Muscle of back (tissue), 11 donors: Measurements from ENCODE around the gene MFSD6. TPM values are rescaled to one million over a fixed set of nuclear protein-coding genes. Genes with fewer than 3 reads are reported as not detected.

Experiments used
- DNase-seq, 3 donors: peaks; one replicate each; pipeline versions ENCODE4 v3.0.0 to v3.0.0-alpha.2; 2013
- polyA plus RNA-seq, 10 donors: library from polyadenylated mRNA; unstranded; fragments of 120-200 nt; gene quantifications; one replicate each; pipeline ENCODE4 v1.2.1, GENCODE V29; 2013; ENCODE audit not compliant: insufficient read length in 10 of 10

Gene MFSD6
- polyA plus RNA-seq, 10 donors: 7.6 to 13.6 (median 10.3) TPM

GRCh38 chr2:190529486-190530247, 121.5 kb downstream of the MFSD6 start:
- DNase-seq: no peak

GRCh38 chr2:190530248-190530900, 122.2 kb downstream of the MFSD6 start:
- peak in 2 of 3 donors; percentile 30 to 55 for DNase-seq

GRCh38 chr2:190532581-190532980, 124.4 kb downstream of the MFSD6 start:
- DNase-seq: peak in 1 of 3 donors; percentile 34

GRCh38 chr2:190533175-190533967, 125.2 kb downstream of the MFSD6 start:
- DNase-seq: peak in 1 of 3 donors; percentile 34

- no peak for DNase-seq
These were observed 125.8 kb downstream of the MFSD6 start for GRCh38 chr2:190533968-190534309.

GRCh38 chr2:190534310-190535120, 126.4 kb downstream of the MFSD6 start, which contains the start of gene NEMP2:
Gene NEMP2, minus strand, starts transcription at chr2:190534722. Its CDS starts 67 bp downstream, at chr2:190534655.
- DNase-seq: peak; percentile 77 to 96 (median 90)

- DNase-seq: no peak
These were observed 126.9 kb downstream of the MFSD6 start for GRCh38 chr2:190535121-190535439.

- DNase-seq: peak in 1 of 3 donors; percentile 44
These were observed 127.4 kb downstream of the MFSD6 start for GRCh38 chr2:190535586-190535985.

- DNase-seq: peak in 1 of 3 donors; percentile 14
These were observed 129.6 kb downstream of the MFSD6 start for GRCh38 chr2:190537765-190538164.

GRCh38 chr2:190538201-190538600, 130.0 kb downstream of the MFSD6 start:
- no peak for DNase-seq

GRCh38 chr2:190540048-190540447, 131.9 kb downstream of the MFSD6 start:
- DNase-seq: no peak

- DNase-seq: no peak
These were observed 136.9 kb downstream of the MFSD6 start for GRCh38 chr2:190545093-190545492.

- no peak for DNase-seq
These were observed 137.6 kb downstream of the MFSD6 start for GRCh38 chr2:190545555-190546385.

- DNase-seq: no peak
These were observed 138.6 kb downstream of the MFSD6 start for GRCh38 chr2:190546734-190547133.

- DNase-seq: no peak
These were observed 139.7 kb downstream of the MFSD6 start for GRCh38 chr2:190547886-190548285.

- DNase-seq: no peak
These were observed 142.0 kb downstream of the MFSD6 start for GRCh38 chr2:190550137-190550536.
